A549 (cell line): Measurements from ENCODE around the gene HAUS5. TPM values are rescaled to one million over a fixed set of nuclear protein-coding genes. Genes with fewer than 3 reads are reported as not detected.

ENCODE experiments used
- ATAC-seq, 2 experiments: fragments of 200-7000 bp in 1 of 2; fragments of >200 bp in 1 of 2; cut with Nextera tagmentation in 1 of 2; cut with Tn5 transposase in 1 of 2; 3 replicates each; pipeline versions ENCODE4 v1.8.0 to v1.9.1; 2018 to 2020; ENCODE audit warnings: mild to moderate bottlenecking in 1 of 2, moderate library complexity in 1 of 2
- CTCF ChIA-PET: fragments of 300-600 bp; sonication (Branson Sonifier 250); formaldehyde crosslinking; extraction: SDS; loops from one replicate; lab custom pipeline; 2021; ENCODE audit warnings: antibody characterized with exemption, inconsistent platforms; lab: Yijun Ruan, JAX
- POLR2A ChIA-PET: fragments of 350-600 bp; formaldehyde crosslinking; extraction: SDS; loops from one replicate; lab custom pipeline; 2021; ENCODE audit warnings: antibody characterized with exemption, inconsistent platforms; lab: Yijun Ruan, JAX
- DNase-seq, 2 experiments: peaks; one replicate each; pipeline versions ENCODE4 v3.0.0 to v3.0.0-alpha.2; 2011 to 2016; ENCODE audit warnings: low read depth in 1 of 2, low spot score in 1 of 2
- FAIRE-seq: peaks from 2 replicates; lab custom pipeline; 2011; peaks lifted over from hg19 to GRCh38; lab: Jason Lieb, UNC
- H3K27ac ChIP-seq, 2 experiments: fragments of >200 bp; sonication (Bioruptor Twin); formaldehyde crosslinking; 3 replicates each; pipeline ENCODE4 v1.5.1; 2016 to 2017
- H3K4me1 ChIP-seq: fragments of >200 bp; sonication (Bioruptor Twin); formaldehyde crosslinking; 3 replicates; pipeline ENCODE4 v1.6.1; 2016
- H3K4me2 ChIP-seq: fragments of >200 bp; sonication (Bioruptor Twin); formaldehyde crosslinking; 3 replicates; pipeline ENCODE4 v1.6.1; 2016
- H3K4me3 ChIP-seq: fragments of >200 bp; sonication (Bioruptor Twin); formaldehyde crosslinking; 3 replicates; pipeline ENCODE4 v1.5.1; 2016
- H3K9me3 ChIP-seq: fragments of >200 bp; sonication (Bioruptor Twin); formaldehyde crosslinking; 3 replicates; pipeline ENCODE4 v1.6.1; 2016
- BHLHE40 ChIP-seq: IDR thresholded peaks from 2 replicates; pipeline ENCODE4 v1.6.1; 2012; ENCODE audit warnings: low read depth, low read length, inconsistent platforms
- CBX2 ChIP-seq: fragments of 200-600 bp; sonication (generic); IDR thresholded peaks from 2 replicates; pipeline ENCODE4 v1.6.1; 2016; ENCODE audit warnings: low read depth, mild to moderate bottlenecking, borderline replicate concordance
- CBX8 ChIP-seq: fragments of 200-600 bp; sonication (generic); IDR thresholded peaks from 2 replicates; pipeline ENCODE4 v1.6.1; 2016
- CEBPB ChIP-seq, 2 experiments: fragments of >200 bp in 1 of 2; sonication (Bioruptor Twin) in 1 of 2; formaldehyde crosslinking in 1 of 2; IDR thresholded peaks; 2 replicates each; pipeline ENCODE4 v1.6.1; 2012 to 2016
- CHD2 ChIP-seq: fragments of 150-350 bp; IDR thresholded peaks from 2 replicates; pipeline ENCODE4 v1.6.1; 2014; ENCODE audit warnings: low read length; ENCODE audit not compliant: partially characterized antibody
- CHD4 ChIP-seq: fragments of 200-600 bp; sonication (generic); IDR thresholded peaks from 2 replicates; pipeline ENCODE4 v1.6.1; 2016; ENCODE audit warnings: antibody characterized with exemption, mild to moderate bottlenecking, borderline replicate concordance
- EHF ChIP-seq: fragments of 250-450 bp; sonication (Bioruptor Pico); IDR thresholded peaks from 2 replicates; pipeline ENCODE4 v1.5.0; 2020; ENCODE audit warnings: mild to moderate bottlenecking
- EHMT2 ChIP-seq: fragments of 200-600 bp; sonication (generic); IDR thresholded peaks from 2 replicates; pipeline ENCODE4 v1.6.1; 2016; ENCODE audit warnings: antibody characterized with exemption, low read depth, mild to moderate bottlenecking, moderate library complexity
- EP300 ChIP-seq, 2 experiments: fragments of >200 bp; sonication (Bioruptor Twin); formaldehyde crosslinking; IDR thresholded peaks; 2 replicates in 1 of 2; 3 replicates in 1 of 2; pipeline ENCODE4 v1.6.1; 2016 to 2017
- FOSL2 ChIP-seq, 2 experiments: fragments of 450-650 bp in 1 of 2; fragments of >200 bp in 1 of 2; sonication (Bioruptor Twin) in 1 of 2; formaldehyde crosslinking; IDR thresholded peaks; 2 replicates each; pipeline versions ENCODE4 v1.5.0 to v1.6.1; 2016 to 2020; ENCODE audit warnings: mild to moderate bottlenecking in 1 of 2, moderate library complexity in 1 of 2
- FOXS1 ChIP-seq: fragments of 250-450 bp; sonication (Bioruptor Pico); IDR thresholded peaks from 2 replicates; pipeline ENCODE4 v1.5.0; 2020; ENCODE audit warnings: mild to moderate bottlenecking, moderate library complexity
- GATA3 ChIP-seq: IDR thresholded peaks from 2 replicates; pipeline ENCODE4 v1.6.1; 2012; ENCODE audit warnings: borderline replicate concordance
- HEYL ChIP-seq: fragments of 250-450 bp; sonication (Bioruptor Pico); IDR thresholded peaks from 2 replicates; pipeline ENCODE4 v1.8.0; 2021; ENCODE audit warnings: mild to moderate bottlenecking, moderate library complexity
- HOXB13 ChIP-seq: fragments of 250-450 bp; sonication (Bioruptor Pico); IDR thresholded peaks from 2 replicates; pipeline ENCODE4 v1.5.0; 2020; ENCODE audit warnings: low read depth, mild to moderate bottlenecking, moderate library complexity
- KDM5A ChIP-seq: fragments of 200-600 bp; sonication (generic); IDR thresholded peaks from 2 replicates; pipeline ENCODE4 v1.6.1; 2016; ENCODE audit warnings: antibody characterized with exemption, mild to moderate bottlenecking
- MYC ChIP-seq: IDR thresholded peaks from 2 replicates; pipeline ENCODE4 v1.6.1; 2012; ENCODE audit warnings: mild to moderate bottlenecking, inconsistent platforms, low read length, improper control_type of control experiment, borderline replicate concordance
- NFE2L2 ChIP-seq: fragments of 150-350 bp; conservative IDR thresholded peaks from 2 replicates; pipeline ENCODE4 v1.6.1; 2014; ENCODE audit warnings: low read length
- NR3C1 ChIP-seq: fragments of >200 bp; sonication (Bioruptor Twin); formaldehyde crosslinking; IDR thresholded peaks from 3 replicates; pipeline ENCODE4 v1.6.1; 2017
- PHF8 ChIP-seq: fragments of 200-600 bp; sonication (generic); IDR thresholded peaks from 2 replicates; pipeline ENCODE4 v1.6.1; 2016; ENCODE audit warnings: low read depth, mild to moderate bottlenecking, antibody characterized with exemption, moderate library complexity, borderline replicate concordance
- POLR2AphosphoS2 ChIP-seq: conservative IDR thresholded peaks from 2 replicates; pipeline ENCODE4 v1.6.1; 2012; ENCODE audit warnings: low read length, improper control_type of control experiment, inconsistent platforms
- RAD21 ChIP-seq, 2 experiments: fragments of >200 bp in 1 of 2; sonication (Bioruptor Twin) in 1 of 2; formaldehyde crosslinking in 1 of 2; IDR thresholded peaks in 1 of 2; conservative IDR thresholded peaks in 1 of 2; 2 replicates in 1 of 2; 3 replicates in 1 of 2; pipeline ENCODE4 v1.6.1; 2012 to 2018; ENCODE audit warnings: inconsistent platforms in 1 of 2
- TP53 ChIP-seq: fragments of 250-450 bp; sonication (Bioruptor Pico); IDR thresholded peaks from 2 replicates; pipeline ENCODE4 v1.5.0; 2021; ENCODE audit warnings: mild to moderate bottlenecking, moderate library complexity
- ZFP36 ChIP-seq: fragments of 450-650 bp; IDR thresholded peaks from 2 replicates; pipeline ENCODE4 v1.6.1; 2014; ENCODE audit warnings: borderline replicate concordance; ENCODE audit not compliant: partially characterized antibody
- ZNF302 ChIP-seq: fragments of 250-450 bp; sonication (Bioruptor Pico); IDR thresholded peaks from 2 replicates; pipeline ENCODE4 v1.9.0; 2021; ENCODE audit warnings: inconsistent platforms, mild to moderate bottlenecking, moderate library complexity
- WGBS: methylation state at CpG from one replicate; pipeline ENCODE4 v1.1.6; 2017; ENCODE audit errors: missing lambda C conversion rate; 5-methylcytosine and 5-hydroxymethylcytosine counted together
- polyA plus RNA-seq, 4 experiments: library from polyadenylated mRNA; depleted of rRNA in 3 of 4; stranded (reverse); fragments of >200 nt; fragmentation: RNase III in 1 of 4; extraction: RNeasy Plus Mini Kit Qiagen cat#74134 plus additional on column Dnase treatment in 1 of 4; gene quantifications; 2 replicates in 3 of 4; 3 replicates in 1 of 4; pipeline ENCODE4 v1.2.3, GENCODE V29; 2011 to 2017
- TF ChIP-seq, protein P1 (sequence below): fragments of >200 bp; sonication (Bioruptor Twin); formaldehyde crosslinking; IDR thresholded peaks from 2 replicates; pipeline ENCODE4 v1.6.1; 2016
- TF ChIP-seq, protein P2 (sequence below): fragments of >200 bp; sonication (Bioruptor Twin); formaldehyde crosslinking; IDR thresholded peaks from 3 replicates; pipeline ENCODE4 v1.6.1; 2016
- TF ChIP-seq, protein P3 (sequence below): fragments of 250-450 bp; sonication (Bioruptor Pico); IDR thresholded peaks from 2 replicates; pipeline ENCODE4 v1.5.0; 2020; ENCODE audit warnings: low read depth, mild to moderate bottlenecking, moderate library complexity
- TF ChIP-seq, protein P4 (sequence below): IDR thresholded peaks from 2 replicates; pipeline ENCODE4 v1.6.1; 2012
- TF ChIP-seq, protein P5 (sequence below): fragments of 200-600 bp; sonication (generic); IDR thresholded peaks from 2 replicates; pipeline ENCODE4 v1.6.1; 2016; ENCODE audit warnings: antibody characterized with exemption, mild to moderate bottlenecking, moderate library complexity
- TF ChIP-seq, protein P6 (sequence below): IDR thresholded peaks from 2 replicates; pipeline ENCODE4 v1.6.1; 2012

The HAUS5 gene
- polyA plus RNA-seq, 2 of the 4 experiments (the other 2 are of a cell fraction) = 7.3 to 16.1 TPM

DNA sequence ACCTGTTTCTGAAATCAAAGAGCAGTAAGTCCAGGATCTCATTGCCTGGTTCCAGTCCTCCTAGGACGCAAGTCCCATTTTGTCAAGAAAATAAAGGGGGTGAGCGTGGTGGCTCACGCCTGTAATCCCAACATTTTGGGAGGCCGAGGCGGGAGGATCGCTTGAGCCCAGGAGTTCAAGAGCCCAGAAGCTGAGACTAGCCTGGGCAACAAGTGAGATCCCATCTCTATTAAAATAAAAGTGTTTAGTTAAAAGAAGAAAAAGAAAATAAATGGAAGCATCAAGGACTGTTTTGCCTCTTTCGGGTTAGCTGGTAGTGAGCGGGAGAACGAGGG lies 344 bp upstream of the HAUS5 start:
- peaks cover 17% of the 10 kb centered on the region for H3K9me3 ChIP-seq
- WGBS = 21% methylated on average over 9 of the region's 9 CpGs
- peak; percentile 20 to 27; a peak in 5 of 6 replicates for ATAC-seq
- no peak for FAIRE-seq
- POLR2A ChIA-PET = interaction anchor here (1.0 to 1.8 kb wide), 6 partner anchors 10 to 128 kb away, joined by 3 to 9 read pairs (median 4); partner anchors contain the start of gene COX6B1
- CTCF ChIA-PET = interaction anchor here (1.0 to 9.4 kb wide), 14 partner anchors 9 to 521 kb away, joined by 3 to 55 read pairs (median 4); partner anchors contain the start of gene ATP4A
- TF ChIP-seq KDM5A (no peak), CEBPB (IDR thresholded peaks at IDR 0.05) (no peak), EHF (CRISPR knock-in tag) (0 out of 2 replicates have a peak, but pooled peaks have one; percentile 21), ZNF302 (CRISPR knock-in tag) (no peak), CHD2 (no peak), GATA3 (no peak), FOSL2 (IDR thresholded peaks at IDR 0.05) (no peak), FOSL2 (CRISPR knock-in tag; IDR thresholded peaks at IDR 0.05) (no peak), POLR2AphosphoS2 (no peak), FOXS1 (no peak), CBX2 (no peak), CBX8 (no peak), MYC (no peak; the same call in 1 of the 2 replicates), ZFP36 (no peak), HEYL (CRISPR knock-in tag) (no peak)
- TF ChIP-seq, protein P1, sequence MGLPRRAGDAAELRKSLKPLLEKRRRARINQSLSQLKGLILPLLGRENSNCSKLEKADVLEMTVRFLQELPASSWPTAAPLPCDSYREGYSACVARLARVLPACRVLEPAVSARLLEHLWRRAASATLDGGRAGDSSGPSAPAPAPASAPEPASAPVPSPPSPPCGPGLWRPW = no peak
- TF ChIP-seq, protein P2, sequence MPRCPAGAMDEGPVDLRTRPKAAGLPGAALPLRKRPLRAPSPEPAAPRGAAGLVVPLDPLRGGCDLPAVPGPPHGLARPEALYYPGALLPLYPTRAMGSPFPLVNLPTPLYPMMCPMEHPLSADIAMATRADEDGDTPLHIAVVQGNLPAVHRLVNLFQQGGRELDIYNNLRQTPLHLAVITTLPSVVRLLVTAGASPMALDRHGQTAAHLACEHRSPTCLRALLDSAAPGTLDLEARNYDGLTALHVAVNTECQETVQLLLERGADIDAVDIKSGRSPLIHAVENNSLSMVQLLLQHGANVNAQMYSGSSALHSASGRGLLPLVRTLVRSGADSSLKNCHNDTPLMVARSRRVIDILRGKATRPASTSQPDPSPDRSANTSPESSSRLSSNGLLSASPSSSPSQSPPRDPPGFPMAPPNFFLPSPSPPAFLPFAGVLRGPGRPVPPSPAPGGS = 0 out of 3 replicates have a peak, but pooled peaks have one; percentile 3
- TF ChIP-seq, protein P3, sequence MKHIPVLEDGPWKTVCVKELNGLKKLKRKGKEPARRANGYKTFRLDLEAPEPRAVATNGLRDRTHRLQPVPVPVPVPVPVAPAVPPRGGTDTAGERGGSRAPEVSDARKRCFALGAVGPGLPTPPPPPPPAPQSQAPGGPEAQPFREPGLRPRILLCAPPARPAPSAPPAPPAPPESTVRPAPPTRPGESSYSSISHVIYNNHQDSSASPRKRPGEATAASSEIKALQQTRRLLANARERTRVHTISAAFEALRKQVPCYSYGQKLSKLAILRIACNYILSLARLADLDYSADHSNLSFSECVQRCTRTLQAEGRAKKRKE (CRISPR knock-in tag) = 0 out of 2 replicates have a peak, but pooled peaks have one; percentile 36
- H3K27ac ChIP-seq = peak overlapping the region; percentile 72 to 87
- peak overlapping the region; percentile 92 for H3K4me2 ChIP-seq
- DNase-seq = no peak
- peaks cover 9% of the 10 kb centered on the region; the same call in 2 of the 3 replicates for H3K4me1 ChIP-seq
- H3K4me3 ChIP-seq = peak overlapping the region; percentile 75

DNA sequence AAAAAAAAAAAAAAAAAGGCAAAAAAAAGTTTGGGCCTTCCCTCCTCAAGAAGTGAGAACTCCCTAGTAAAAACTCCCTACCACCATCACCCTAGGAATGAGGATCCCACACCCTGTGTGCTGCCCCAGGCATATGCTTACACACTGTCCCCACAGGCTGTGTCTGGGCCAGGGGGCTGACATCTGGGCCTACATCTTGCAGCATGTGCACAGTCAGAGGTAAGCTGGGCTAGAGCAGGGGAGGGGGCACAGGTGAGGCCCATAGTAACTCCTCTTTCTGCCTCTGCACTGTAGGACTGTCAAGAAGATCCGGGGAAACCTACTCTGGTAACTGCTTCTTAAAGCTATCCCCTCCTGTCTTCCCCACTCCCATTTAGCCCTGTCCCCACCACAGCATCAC lies 1.0 kb downstream of the HAUS5 start:
- CTCF ChIA-PET = interaction anchor here (0.6 to 9.4 kb wide), 12 partner anchors 10 to 261 kb away, joined by 3 to 55 read pairs (median 5); no protein-coding TSS in a partner anchor
- POLR2A ChIA-PET = interaction anchor here (0.7 to 1.3 kb wide), 3 partner anchors 15 to 34 kb away, joined by 3 to 5 read pairs (median 4); partner anchors contain the start of gene COX6B1
- H3K4me2 ChIP-seq = peak overlapping the region; percentile 92
- no peak for TF ChIP-seq EHMT2
- no peak for TF ChIP-seq ZNF302 (CRISPR knock-in tag)
- TF ChIP-seq ZFP36 = no peak
- TF ChIP-seq NFE2L2 = no peak
- TF ChIP-seq TP53 (CRISPR knock-in tag) = no peak
- TF ChIP-seq CHD4 = no peak
- TF ChIP-seq, protein P4, sequence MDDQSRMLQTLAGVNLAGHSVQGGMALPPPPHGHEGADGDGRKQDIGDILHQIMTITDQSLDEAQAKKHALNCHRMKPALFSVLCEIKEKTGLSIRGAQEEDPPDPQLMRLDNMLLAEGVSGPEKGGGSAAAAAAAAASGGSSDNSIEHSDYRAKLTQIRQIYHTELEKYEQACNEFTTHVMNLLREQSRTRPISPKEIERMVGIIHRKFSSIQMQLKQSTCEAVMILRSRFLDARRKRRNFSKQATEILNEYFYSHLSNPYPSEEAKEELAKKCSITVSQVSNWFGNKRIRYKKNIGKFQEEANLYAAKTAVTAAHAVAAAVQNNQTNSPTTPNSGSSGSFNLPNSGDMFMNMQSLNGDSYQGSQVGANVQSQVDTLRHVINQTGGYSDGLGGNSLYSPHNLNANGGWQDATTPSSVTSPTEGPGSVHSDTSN = no peak
- TF ChIP-seq BHLHE40 = no peak
- TF ChIP-seq, protein P5, sequence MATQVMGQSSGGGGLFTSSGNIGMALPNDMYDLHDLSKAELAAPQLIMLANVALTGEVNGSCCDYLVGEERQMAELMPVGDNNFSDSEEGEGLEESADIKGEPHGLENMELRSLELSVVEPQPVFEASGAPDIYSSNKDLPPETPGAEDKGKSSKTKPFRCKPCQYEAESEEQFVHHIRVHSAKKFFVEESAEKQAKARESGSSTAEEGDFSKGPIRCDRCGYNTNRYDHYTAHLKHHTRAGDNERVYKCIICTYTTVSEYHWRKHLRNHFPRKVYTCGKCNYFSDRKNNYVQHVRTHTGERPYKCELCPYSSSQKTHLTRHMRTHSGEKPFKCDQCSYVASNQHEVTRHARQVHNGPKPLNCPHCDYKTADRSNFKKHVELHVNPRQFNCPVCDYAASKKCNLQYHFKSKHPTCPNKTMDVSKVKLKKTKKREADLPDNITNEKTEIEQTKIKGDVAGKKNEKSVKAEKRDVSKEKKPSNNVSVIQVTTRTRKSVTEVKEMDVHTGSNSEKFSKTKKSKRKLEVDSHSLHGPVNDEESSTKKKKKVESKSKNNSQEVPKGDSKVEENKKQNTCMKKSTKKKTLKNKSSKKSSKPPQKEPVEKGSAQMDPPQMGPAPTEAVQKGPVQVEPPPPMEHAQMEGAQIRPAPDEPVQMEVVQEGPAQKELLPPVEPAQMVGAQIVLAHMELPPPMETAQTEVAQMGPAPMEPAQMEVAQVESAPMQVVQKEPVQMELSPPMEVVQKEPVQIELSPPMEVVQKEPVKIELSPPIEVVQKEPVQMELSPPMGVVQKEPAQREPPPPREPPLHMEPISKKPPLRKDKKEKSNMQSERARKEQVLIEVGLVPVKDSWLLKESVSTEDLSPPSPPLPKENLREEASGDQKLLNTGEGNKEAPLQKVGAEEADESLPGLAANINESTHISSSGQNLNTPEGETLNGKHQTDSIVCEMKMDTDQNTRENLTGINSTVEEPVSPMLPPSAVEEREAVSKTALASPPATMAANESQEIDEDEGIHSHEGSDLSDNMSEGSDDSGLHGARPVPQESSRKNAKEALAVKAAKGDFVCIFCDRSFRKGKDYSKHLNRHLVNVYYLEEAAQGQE = no peak
- TF ChIP-seq CEBPB (IDR thresholded peaks at IDR 0.05) = no peak
- TF ChIP-seq HOXB13 (CRISPR knock-in tag) = no peak
- TF ChIP-seq EP300 (IDR thresholded peaks at IDR 0.05) = no peak
- TF ChIP-seq, protein P1 = no peak
- no peak for TF ChIP-seq NR3C1
- TF ChIP-seq, protein P6, sequence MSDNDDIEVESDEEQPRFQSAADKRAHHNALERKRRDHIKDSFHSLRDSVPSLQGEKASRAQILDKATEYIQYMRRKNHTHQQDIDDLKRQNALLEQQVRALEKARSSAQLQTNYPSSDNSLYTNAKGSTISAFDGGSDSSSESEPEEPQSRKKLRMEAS = no peak
- TF ChIP-seq HEYL (CRISPR knock-in tag) = no peak
- no peak for TF ChIP-seq RAD21 (conservative IDR thresholded peaks at IDR 0.05 in 1 of 2, IDR thresholded peaks at IDR 0.05 in 1 of 2)
- no peak for TF ChIP-seq PHF8

More for the DNA sequence above, 1.0 kb downstream of the HAUS5 start:
- DNase-seq (no peak), FAIRE-seq (no peak), ATAC-seq (no peak)
- peaks cover 3% of the 10 kb centered on the region; the same call in 1 of the 3 replicates for H3K9me3 ChIP-seq
- no peak overlapping the region for H3K27ac ChIP-seq
- H3K4me1 ChIP-seq = peaks cover 9% of the 10 kb centered on the region; the same call in 2 of the 3 replicates
- 47% methylated on average over 1 of the region's 1 CpG for WGBS
- H3K4me3 ChIP-seq = no peak overlapping the region
